Panc1 (cell line): ENCODE measurements around the gene EBLN1. TPM values are rescaled to one million over a fixed set of nuclear protein-coding genes. Genes with fewer than 3 reads are reported as not detected.

Experiments
- ATAC-seq: fragments of 200-7000 bp; cut with Tn5 transposase; 2 replicates; pipeline ENCODE4 v1.9.1; 2020; ENCODE audit warnings: mild to moderate bottlenecking, moderate library complexity
- BruUV-seq: library from RNA; stranded (reverse); fragments of 400-500 nt; replicated peaks from 2 replicates; lab custom pipeline; 2021; lab: Mats Ljungman, UMichigan
- CTCF ChIA-PET: fragments of 300-600 bp; sonication (Branson Sonifier 250); formaldehyde crosslinking; loops from one replicate; lab custom pipeline; 2022; ENCODE audit warnings: antibody characterized with exemption; lab: Charles Lee
- POLR2A ChIA-PET: fragments of 300-600 bp; sonication (Branson Sonifier 250); formaldehyde crosslinking; loops from one replicate; lab custom pipeline; 2022; ENCODE audit warnings: antibody characterized with exemption; lab: Charles Lee
- DNase-seq: peaks from one replicate; pipeline ENCODE4 v3.0.0-alpha.2; 2010; ENCODE audit warnings: low read depth, low spot score
- H3K27ac ChIP-seq: 2 replicates; pipeline ENCODE4 v1.5.1; 2011; ENCODE audit warnings: mild to moderate bottlenecking, low read length, inconsistent platforms
- H3K27me3 ChIP-seq: fragments of 200-500 bp; sonication (Bioruptor generic); 2 replicates; pipeline ENCODE4 v1.6.0; 2014; ENCODE audit warnings: low read length, inconsistent platforms; ENCODE audit not compliant: control insufficient read depth, insufficient read depth
- H3K36me3 ChIP-seq: fragments of 200-500 bp; sonication (Bioruptor generic); 2 replicates; pipeline ENCODE4 v1.5.1; 2014; ENCODE audit warnings: inconsistent platforms, mild to moderate bottlenecking, low read length, moderate library complexity; ENCODE audit not compliant: control insufficient read depth, insufficient read depth
- H3K4me1 ChIP-seq: 2 replicates; pipeline ENCODE4 v1.5.1; 2011; ENCODE audit warnings: inconsistent platforms, mild to moderate bottlenecking, low read length, moderate library complexity; ENCODE audit not compliant: control insufficient read depth, insufficient read depth
- H3K4me3 ChIP-seq, 2 experiments: 2 replicates each; pipeline ENCODE4 v1.5.1; 2011 to 2012; ENCODE audit warnings: low read depth in 2 of 2, low read length in 2 of 2, mild to moderate bottlenecking in 2 of 2, inconsistent platforms in 1 of 2, moderate library complexity in 1 of 2
- H3K9me3 ChIP-seq: fragments of 200-500 bp; sonication (Bioruptor generic); 2 replicates; pipeline ENCODE4 v1.5.1; 2014; ENCODE audit warnings: low read depth, mild to moderate bottlenecking, inconsistent platforms, low read length, moderate library complexity; ENCODE audit not compliant: control insufficient read depth, insufficient read depth
- CTCF ChIP-seq: fragments of 450-650 bp; IDR thresholded peaks from 2 replicates; pipeline ENCODE4 v1.5.1; 2017; ENCODE audit warnings: mild to moderate bottlenecking
- POLR2AphosphoS5 ChIP-seq: IDR thresholded peaks from 2 replicates; pipeline ENCODE4 v1.6.1; 2012; ENCODE audit warnings: mild to moderate bottlenecking, low read depth, low read length, moderate library complexity
- REST ChIP-seq, 2 experiments: IDR thresholded peaks; 2 replicates each; pipeline ENCODE4 v1.6.1; 2011 to 2012; ENCODE audit warnings: low read depth in 2 of 2, control low read depth in 1 of 2, low read length in 1 of 2, mild to moderate bottlenecking in 1 of 2, moderate library complexity in 1 of 2; ENCODE audit not compliant: insufficient read depth in 1 of 2
- SIN3A ChIP-seq: IDR thresholded peaks from 2 replicates; pipeline ENCODE4 v1.6.1; 2012; ENCODE audit warnings: low read depth, mild to moderate bottlenecking, low read length, moderate library complexity, borderline replicate concordance; ENCODE audit not compliant: insufficient read depth
- TCF7L2 ChIP-seq: IDR thresholded peaks from 2 replicates; pipeline ENCODE4 v1.6.1; 2011; ENCODE audit warnings: mild to moderate bottlenecking, low read depth, low read length, inconsistent platforms
- in situ Hi-C: cut with HindIII; loops from 2 replicates; pipeline ENCODE4 v1.10.0; 2016; ENCODE audit warnings: low sequenced_read_pairs, low pct_unique_long_range_greater_than_20kb
- intact Hi-C: fragments of 100-400 bp; cut with micrococcal nuclease; formaldehyde crosslinking; loops from one replicate; pipeline ENCODE4 v1.10.0; 2022; ENCODE audit not compliant: unreplicated experiment
- total RNA-seq: library from RNA; stranded (reverse); gene quantifications from one replicate; pipeline ENCODE4 v1.2.1, GENCODE V29; 2021; ENCODE audit not compliant: unreplicated experiment

EBLN1 gene
- total RNA-seq, 1 experiment from 2014 or later, result not detected

GRCh38 chr10:22159180-22159579, 58.6 kb downstream of the EBLN1 start:
- ATAC-seq (no peak), DNase-seq (no peak)
- H3K27me3 ChIP-seq, result no peaks in the 10 kb centered on the region
- no TSS peak for BruUV-seq
- no peaks in the 10 kb centered on the region for H3K36me3 ChIP-seq
- intact Hi-C loops, result no loop called here
- ChIA-PET CTCF (no interaction called here), POLR2A (no interaction called here)
- no peak for TF ChIP-seq POLR2AphosphoS5
- TF ChIP-seq TCF7L2, result no peak
- no peak for TF ChIP-seq SIN3A
- TF ChIP-seq REST (IDR thresholded peaks at IDR 0.05; ENCODE audit: insufficient read depth in 1 of 2, low read depth in 2 of 2, low read length in 1 of 2), result no peak
- TF ChIP-seq CTCF, result no peak
- in situ Hi-C loops, result no loop called here
- no peak overlapping the region for H3K4me3 ChIP-seq
- H3K4me1 ChIP-seq, result no peaks in the 10 kb centered on the region
- H3K27ac ChIP-seq, result no peak overlapping the region
- H3K9me3 ChIP-seq, result no peaks in the 10 kb centered on the region

Other genes with a start within 250 kb of the EBLN1 start
- gene DNAJC1, start 214.3 kb downstream of the EBLN1 start, total RNA-seq, result 12.9 TPM
- 35.6 TPM for gene COMMD3, start 98.4 kb upstream of the EBLN1 start, total RNA-seq
- gene BMI1, start 103.1 kb upstream of the EBLN1 start, total RNA-seq, result 55.1 TPM
- gene SPAG6, start 127.5 kb upstream of the EBLN1 start, total RNA-seq, result not detected